A549 treated with CpdA at 1 μM for 4 hours (cell line): ENCODE measurements around the gene CHCHD1. TPM values are rescaled to one million over a fixed set of nuclear protein-coding genes. Genes with fewer than 3 reads are reported as not detected.

Experiments
- total RNA-seq: library from RNA; stranded (reverse); fragments of 200-300 nt; extraction: Qiagen RNA extraction; gene quantifications from 5 replicates; pipeline ENCODE4 v1.2.3, GENCODE V29; 2022; ENCODE audit warnings: low read depth

Gene CHCHD1
- 54.1 to 75.5 TPM (median 70.1 TPM) in 5 replicates for total RNA-seq

GRCh38 chr10:73781879-73782748, at the start of gene CHCHD1:
Gene CHCHD1 (plus strand): TSS chr10:73782048. CDS start chr10:73782076, 28 bp downstream.

GRCh38 chr10:73743905-73744663, 37.8 kb upstream of the CHCHD1 start, which contains the start of gene SEC24C:
Gene SEC24C (plus strand): TSS chr10:73744372. CDS start chr10:73746833, 2,461 bp downstream.

GRCh38 chr10:73785211-73785720, 3.4 kb downstream of the CHCHD1 start, which contains the start of gene ZSWIM8:
Gene ZSWIM8 (plus strand): TSS chr10:73785606. CDS start chr10:73785879, 273 bp downstream.

Other genes with a start within 250 kb of the CHCHD1 start
- 8.7 to 12.2 TPM (median 12.1 TPM) in 5 replicates for gene USP54, start 190.7 kb upstream of the CHCHD1 start, total RNA-seq
- gene MYOZ1, start 140.6 kb upstream of the CHCHD1 start, total RNA-seq, result 0.08 TPM in 1 of 5 replicates, not detected in the others
- gene SYNPO2L, start 126.0 kb upstream of the CHCHD1 start, total RNA-seq, result 0.03 TPM in 1 of 5 replicates, not detected in the others
- 2.3 to 3.5 TPM (median 2.5 TPM) in 5 replicates for gene AGAP5, start 83.9 kb upstream of the CHCHD1 start, total RNA-seq
- gene SEC24C, start 37.7 kb upstream of the CHCHD1 start, total RNA-seq, result 54.4 to 65.8 TPM (median 63.6 TPM) in 5 replicates
- 30.2 to 48.2 TPM (median 46.1 TPM) in 5 replicates for gene ZSWIM8, start 3.6 kb downstream of the CHCHD1 start, total RNA-seq
- 12.0 to 17.7 TPM (median 16.8 TPM) in 5 replicates for gene NDST2, start 29.6 kb downstream of the CHCHD1 start, total RNA-seq
- gene CAMK2G, start 92.5 kb downstream of the CHCHD1 start, total RNA-seq, result 16.9 to 19.9 TPM (median 19.5 TPM) in 5 replicates
- gene PLAU, start 129.1 kb downstream of the CHCHD1 start, total RNA-seq, result 155 to 168 TPM (median 161 TPM) in 5 replicates
- gene VCL, start 216.1 kb downstream of the CHCHD1 start, total RNA-seq, result 92.2 to 132 TPM (median 119 TPM) in 5 replicates